Glomerular visceral epithelial cell (primary cell): ENCODE data around the gene CAPN3.

Source experiments
- DNase-seq: peaks from one replicate; pipeline ENCODE4 v3.0.0-alpha.2; 2016; ENCODE audit errors: extremely low spot score

The CAPN3 gene

GRCh38 chr15:42453826-42454225, 94.5 kb downstream of the CAPN3 start:
- no peak for DNase-seq

- DNase-seq: no peak
Measured at GRCh38 chr15:42456531-42456930, 97.2 kb downstream of the CAPN3 start.

- DNase-seq: no peak
Measured at GRCh38 chr15:42456971-42457370, 97.7 kb downstream of the CAPN3 start.

- peak; percentile 38 for DNase-seq
Measured at GRCh38 chr15:42457445-42458442, 98.4 kb downstream of the CAPN3 start.

- no peak for DNase-seq
Measured at GRCh38 chr15:42461261-42461660, 102.0 kb downstream of the CAPN3 start.
